Fibroblast of lung (primary cell): ENCODE results near the gene ICAM3. TPM values are rescaled to one million over a fixed set of nuclear protein-coding genes. Genes with fewer than 3 reads are reported as not detected.

ENCODE experiments used
- DNase-seq, 2 donors: peaks; one replicate each; pipeline versions ENCODE4 v3.0.0 to v3.0.0-alpha.2; 2010; ENCODE audit warnings: low read depth in 2 of 2
- H2AFZ ChIP-seq: 2 replicates; pipeline ENCODE4 v1.5.1; 2012; ENCODE audit warnings: low read length, control low read depth, inconsistent platforms
- H3K27ac ChIP-seq: 2 replicates; pipeline ENCODE4 v1.5.1; 2011; ENCODE audit warnings: low read length, control low read depth; ENCODE audit not compliant: insufficient read depth
- H3K27me3 ChIP-seq: 2 replicates; pipeline ENCODE4 v1.5.1; 2011; ENCODE audit warnings: mild to moderate bottlenecking, low read length; ENCODE audit not compliant: control insufficient read depth, insufficient read depth
- H3K36me3 ChIP-seq: 2 replicates; pipeline ENCODE4 v1.5.1; 2011; ENCODE audit warnings: low read length; ENCODE audit not compliant: control insufficient read depth, insufficient read depth
- H3K4me1 ChIP-seq: 2 replicates; pipeline ENCODE4 v1.5.1; 2011; ENCODE audit warnings: low read length; ENCODE audit not compliant: control insufficient read depth, insufficient read depth; ENCODE audit errors: extremely low read depth
- H3K4me2 ChIP-seq: 2 replicates; pipeline ENCODE4 v1.5.1; 2011; ENCODE audit warnings: low read length, control low read depth; ENCODE audit not compliant: insufficient read depth; ENCODE audit errors: extremely low read depth
- H3K4me3 ChIP-seq, 4 experiments: fragments of 200-600 bp in 1 of 4; sonication (generic) in 1 of 4; replicated peaks in 1 of 4; 2 replicates each; pipeline ENCODE4 v1.5.1; 2011 to 2016; ENCODE audit warnings: low read length in 4 of 4, low read depth in 3 of 4, mild to moderate bottlenecking in 3 of 4, control low read depth in 2 of 4, inconsistent platforms in 1 of 4, mixed read lengths in 1 of 4; ENCODE audit not compliant: insufficient read depth in 1 of 4; ENCODE audit errors: control extremely low read depth in 1 of 4
- H3K79me2 ChIP-seq: 2 replicates; pipeline ENCODE4 v1.5.1; 2012; ENCODE audit warnings: mild to moderate bottlenecking, low read length, inconsistent platforms; ENCODE audit not compliant: control insufficient read depth, insufficient read depth
- H3K9ac ChIP-seq: 2 replicates; pipeline ENCODE4 v1.5.1; 2011; ENCODE audit warnings: mild to moderate bottlenecking, low read length, control low read depth; ENCODE audit not compliant: insufficient read depth
- H3K9me3 ChIP-seq: 2 replicates; pipeline ENCODE4 v1.5.1; 2012; ENCODE audit warnings: low read depth, low read length; ENCODE audit not compliant: control insufficient read depth, insufficient read depth
- H4K20me1 ChIP-seq: 2 replicates; pipeline ENCODE4 v1.5.1; 2011; ENCODE audit warnings: low read length; ENCODE audit not compliant: control insufficient read depth, insufficient read depth; ENCODE audit errors: extremely low read depth
- CTCF ChIP-seq, 2 donors: IDR thresholded peaks in 1 of 2; conservative IDR thresholded peaks in 1 of 2; 1 replicate in 1 of 2; 2 replicates in 1 of 2; pipeline ENCODE4 v1.5.1; 2011 to 2012; ENCODE audit warnings: low read length in 2 of 2, control low read depth in 1 of 2, inconsistent platforms in 1 of 2, low read depth in 1 of 2, mild to moderate bottlenecking in 1 of 2
- EZH2 ChIP-seq: IDR thresholded peaks from 2 replicates; pipeline ENCODE4 v1.5.1; 2012; ENCODE audit warnings: low read length, control low read depth, mild to moderate bottlenecking; ENCODE audit errors: missing control alignments
- polyA plus RNA-seq, 2 donors: library from polyadenylated mRNA; depleted of rRNA in 1 of 2; stranded (reverse) in 1 of 2; unstranded in 1 of 2; fragments of >200 nt; gene quantifications; 2 replicates each; pipeline ENCODE4 v1.2.1, GENCODE V29; 2011 to 2012; ENCODE audit warnings: missing spikeins in 1 of 2
- total RNA-seq: library from RNA; depleted of rRNA; stranded (reverse); fragments of >200 nt; gene quantifications from 2 replicates; pipeline ENCODE4 v1.2.1, GENCODE V29; 2014

Gene ICAM3
- total and polyA plus RNA-seq, 2 donors (not counting 1 experiment from before 2014, with no cell fraction given) = 4.3 to 4.5 TPM

GRCh38 chr19:10293637-10294367 lies 45.6 kb downstream of the ICAM3 start:
- no peaks in the 10 kb centered on the region for H3K36me3 ChIP-seq
- H3K79me2 ChIP-seq = no peaks in the 10 kb centered on the region
- H3K4me3 ChIP-seq = no peak overlapping the region
- H4K20me1 ChIP-seq = no peaks in the 10 kb centered on the region
- H2AFZ ChIP-seq = no peak overlapping the region
- H3K27me3 ChIP-seq = peaks cover 49% of the 10 kb centered on the region
- H3K9ac ChIP-seq = no peak overlapping the region
- no peaks in the 10 kb centered on the region for H3K9me3 ChIP-seq
- peaks cover 13% of the 10 kb centered on the region for H3K4me1 ChIP-seq
- no peak for DNase-seq
- H3K27ac ChIP-seq = no peak overlapping the region
- no peak overlapping the region for H3K4me2 ChIP-seq
- TF ChIP-seq CTCF (conservative IDR thresholded peaks at IDR 0.05 in 1 of 2, IDR thresholded peaks at IDR 0.05 in 1 of 2; ENCODE audit: low read depth in 1 of 2, low read length in 2 of 2) = no peak
- TF ChIP-seq EZH2 = no peak

GRCh38 chr19:10292789-10293636 lies 46.4 kb downstream of the ICAM3 start:
- H3K4me3 ChIP-seq = peak overlapping the region in 2 of 4 experiments; percentile 28 to 57

More at GRCh38 chr19:10292789-10293636, 46.4 kb downstream of the ICAM3 start:
- H3K79me2 ChIP-seq = no peaks in the 10 kb centered on the region
- no peak overlapping the region for H3K4me2 ChIP-seq
- H3K9me3 ChIP-seq = no peaks in the 10 kb centered on the region
- H3K4me1 ChIP-seq = peaks cover 13% of the 10 kb centered on the region
- no peak overlapping the region for H3K9ac ChIP-seq
- no peak for TF ChIP-seq CTCF (conservative IDR thresholded peaks at IDR 0.05 in 1 of 2, IDR thresholded peaks at IDR 0.05 in 1 of 2; ENCODE audit: low read depth in 1 of 2, low read length in 2 of 2)
- peak; percentile 60 for TF ChIP-seq EZH2
- H3K36me3 ChIP-seq = no peaks in the 10 kb centered on the region
- DNase-seq = no peak
- no peaks in the 10 kb centered on the region for H4K20me1 ChIP-seq
- no peak overlapping the region for H2AFZ ChIP-seq
- H3K27me3 ChIP-seq = peaks cover 49% of the 10 kb centered on the region
- H3K27ac ChIP-seq = no peak overlapping the region
